Common myeloid progenitor, CD34-positive (primary cell): Measurements from ENCODE around the gene KLK15.

Source experiments
- CTCF ChIA-PET: fragments of 350-600 bp; sonication (Branson Sonifier 250); formaldehyde crosslinking; loops from one replicate; lab custom pipeline; 2021; ENCODE audit warnings: antibody characterized with exemption; lab: Charles Lee
- POLR2A ChIA-PET: fragments of 350-600 bp; sonication (Branson Sonifier 250); formaldehyde crosslinking; loops from one replicate; lab custom pipeline; 2021; ENCODE audit warnings: antibody characterized with exemption; lab: Charles Lee
- DNase-seq, 3 donors: peaks; one replicate each; pipeline versions ENCODE4 v3.0.0 to v3.0.0-alpha.2; 2013
- H3K27ac ChIP-seq, 2 experiments: 1 replicate in 1 of 2; 2 replicates in 1 of 2; pipeline ENCODE4 v1.7.0; 2013; ENCODE audit warnings: inconsistent platforms in 2 of 2, low read length in 2 of 2, mild to moderate bottlenecking in 2 of 2, low read depth in 1 of 2, moderate library complexity in 1 of 2; ENCODE audit not compliant: severe bottlenecking in 2 of 2, insufficient read depth in 1 of 2, poor library complexity in 1 of 2
- H3K27me3 ChIP-seq, 5 experiments: replicated peaks in 2 of 5; 1 replicate in 3 of 5; 2 replicates in 2 of 5; pipeline versions ENCODE4 v1.6.1 to v1.7.0; 2013; ENCODE audit warnings: low read length in 4 of 5, mild to moderate bottlenecking in 2 of 5, moderate library complexity in 2 of 5, inconsistent platforms in 1 of 5; ENCODE audit not compliant: insufficient read depth in 5 of 5, control insufficient read depth in 4 of 5
- H3K36me3 ChIP-seq, 4 experiments: 1 replicate in 2 of 4; 2 replicates in 2 of 4; pipeline versions ENCODE4 v1.6.1 to v1.7.0; 2013; ENCODE audit warnings: low read length in 3 of 4, control low read depth in 1 of 4, mild to moderate bottlenecking in 1 of 4; ENCODE audit not compliant: control insufficient read depth in 4 of 4, insufficient read depth in 4 of 4
- H3K4me1 ChIP-seq, 4 experiments: 1 replicate in 3 of 4; 2 replicates in 1 of 4; pipeline versions ENCODE4 v1.6.1 to v1.7.1; 2013; ENCODE audit warnings: low read length in 3 of 4, mild to moderate bottlenecking in 3 of 4, control low read depth in 1 of 4, inconsistent platforms in 1 of 4, moderate library complexity in 1 of 4; ENCODE audit not compliant: control insufficient read depth in 4 of 4, insufficient read depth in 4 of 4; ENCODE audit errors: control extremely low read depth in 1 of 4
- H3K4me3 ChIP-seq, 7 experiments: 1 replicate in 4 of 7; 2 replicates in 3 of 7; pipeline versions ENCODE4 v1.5.1 to v1.7.0; 2013; ENCODE audit warnings: mild to moderate bottlenecking in 7 of 7, low read length in 6 of 7, moderate library complexity in 6 of 7, inconsistent platforms in 2 of 7, low read depth in 2 of 7, control low read depth in 1 of 7; ENCODE audit not compliant: insufficient read depth in 4 of 7, control insufficient read depth in 1 of 7; ENCODE audit errors: extremely low read depth in 1 of 7
- H3K9me3 ChIP-seq, 5 experiments: 1 replicate in 4 of 5; 2 replicates in 1 of 5; pipeline versions ENCODE4 v1.6.1 to v1.7.1; 2013; ENCODE audit warnings: low read length in 4 of 5, mild to moderate bottlenecking in 2 of 5, inconsistent platforms in 1 of 5, low read depth in 1 of 5, moderate library complexity in 1 of 5; ENCODE audit not compliant: control insufficient read depth in 4 of 5, insufficient read depth in 2 of 5; ENCODE audit errors: control extremely low read depth in 1 of 5
- WGBS: methylation state at CpG from one replicate; pipeline ENCODE4 v1.1.5; 2013; ENCODE audit not compliant: insufficient coverage; 5-methylcytosine and 5-hydroxymethylcytosine counted together

Gene KLK15

GRCh38 chr19:50835785-50836542 is 2.6 kb upstream of the KLK15 start:
- Histone ChIP-seq H3K36me3 (no peaks in the 10 kb centered on the region), H3K27ac (no peak overlapping the region), H3K27me3 (peaks cover 8 to 75% (median 21%) of the 10 kb centered on the region in 5 experiments), H3K4me3 (peak overlapping the region; percentile 30 to 68 (median 59)), H3K9me3 (no peaks in the 10 kb centered on the region), H3K4me1 (peaks cover 0 to 12% (median 10%) of the 10 kb centered on the region in 4 experiments)
- DNase-seq: peak; percentile 33 to 52 (median 41)
- CTCF ChIA-PET: no interaction called here
- 2% methylated on average over 59 of the region's 67 CpGs for WGBS
- POLR2A ChIA-PET: no interaction called here

- H3K27me3 ChIP-seq: peaks cover 11 to 77% (median 21%) of the 10 kb centered on the region in 5 experiments
- peaks cover 0 to 12% (median 10%) of the 10 kb centered on the region in 4 experiments for H3K4me1 ChIP-seq
- ChIA-PET POLR2A (no interaction called here), CTCF (no interaction called here)
- 47% methylated on average over 13 of the region's 13 CpGs for WGBS
- H3K9me3 ChIP-seq: no peaks in the 10 kb centered on the region
- no peak for DNase-seq
- no peak overlapping the region for H3K27ac ChIP-seq
- H3K4me3 ChIP-seq: peak overlapping the region in 6 of 7 experiments; percentile 46 to 68 (median 63)
- H3K36me3 ChIP-seq: no peaks in the 10 kb centered on the region
Measured at GRCh38 chr19:50835103-50835784, 1.9 kb upstream of the KLK15 start.

- Histone ChIP-seq H3K27ac (no peak overlapping the region), H3K9me3 (no peaks in the 10 kb centered on the region), H3K36me3 (no peaks in the 10 kb centered on the region), H3K27me3 (peaks cover 12 to 76% (median 23%) of the 10 kb centered on the region in 5 experiments), H3K4me3 (no peak overlapping the region), H3K4me1 (peaks cover 0 to 12% (median 10%) of the 10 kb centered on the region in 4 experiments)
- ChIA-PET CTCF (no interaction called here), POLR2A (no interaction called here)
- DNase-seq: no peak
- 93% methylated on average over 6 of the region's 6 CpGs for WGBS
Measured at GRCh38 chr19:50833802-50834167, 411 bp upstream of the KLK15 start.

- ChIA-PET CTCF (no interaction called here), POLR2A (no interaction called here)
- peaks cover 12 to 72% (median 23%) of the 10 kb centered on the region in 5 experiments for H3K27me3 ChIP-seq
- 95% methylated on average over 7 of the region's 8 CpGs for WGBS
- no peak for DNase-seq
- H3K36me3 ChIP-seq: no peaks in the 10 kb centered on the region
- H3K27ac ChIP-seq: no peak overlapping the region
- no peak overlapping the region for H3K4me3 ChIP-seq
- H3K4me1 ChIP-seq: peaks cover 0 to 12% (median 10%) of the 10 kb centered on the region in 4 experiments
- H3K9me3 ChIP-seq: no peaks in the 10 kb centered on the region
Measured at GRCh38 chr19:50832666-50833065, 708 bp downstream of the KLK15 start.

GRCh38 chr19:50831026-50831396 is 2.4 kb downstream of the KLK15 start:
- no peak for DNase-seq
- 81% methylated on average over 7 of the region's 7 CpGs for WGBS
- CTCF ChIA-PET: no interaction called here

GRCh38 chr19:50830266-50831025 is 2.9 kb downstream of the KLK15 start:
- H3K36me3 ChIP-seq: no peaks in the 10 kb centered on the region
- H3K9me3 ChIP-seq: peaks cover 0 to 7% (median 3%) of the 10 kb centered on the region in 5 experiments
- peaks cover 0 to 2% (median 2%) of the 10 kb centered on the region in 4 experiments for H3K4me1 ChIP-seq
- no peak overlapping the region for H3K27ac ChIP-seq
- 57% methylated on average over 13 of the region's 17 CpGs for WGBS
- H3K27me3 ChIP-seq: peaks cover 14 to 69% (median 21%) of the 10 kb centered on the region in 5 experiments
- no peak for DNase-seq
- CTCF ChIA-PET: no interaction called here
- POLR2A ChIA-PET: no interaction called here
- no peak overlapping the region for H3K4me3 ChIP-seq

More at GRCh38 chr19:50831026-50831396, 2.4 kb downstream of the KLK15 start:
- peaks cover 0 to 8% (median 8%) of the 10 kb centered on the region in 4 experiments for H3K4me1 ChIP-seq
- POLR2A ChIA-PET: no interaction called here
- no peaks in the 10 kb centered on the region for H3K36me3 ChIP-seq
- peaks cover 14 to 69% (median 19%) of the 10 kb centered on the region in 5 experiments for H3K27me3 ChIP-seq
- no peak overlapping the region for H3K27ac ChIP-seq
- peaks cover 0 to 7% (median 3%) of the 10 kb centered on the region in 5 experiments for H3K9me3 ChIP-seq
- H3K4me3 ChIP-seq: no peak overlapping the region
